Esophagus (tissue), 2 donors: ENCODE data around the gene STX2. TPM values are rescaled to one million over a fixed set of nuclear protein-coding genes. Genes with fewer than 3 reads are reported as not detected.
"Not testable (repeated sequence)": the region's sequence is repeated elsewhere in the genome, so short reads cannot be mapped to it uniquely, and the experiment has no call there.

ENCODE experiments used
- H3K27ac ChIP-seq, 2 donors: one replicate each; pipeline ENCODE4 v1.5.1; 2013; ENCODE audit warnings: low read depth in 2 of 2, mild to moderate bottlenecking in 2 of 2, inconsistent platforms in 1 of 2, low read length in 1 of 2, moderate library complexity in 1 of 2
- H3K27me3 ChIP-seq, 2 donors: one replicate each; pipeline ENCODE4 v1.6.1; 2013; ENCODE audit warnings: low read length in 2 of 2, control low read depth in 1 of 2, mild to moderate bottlenecking in 1 of 2; ENCODE audit not compliant: insufficient read depth in 2 of 2, control insufficient read depth in 1 of 2
- H3K36me3 ChIP-seq, 2 donors: one replicate each; pipeline ENCODE4 v1.6.1; 2013; ENCODE audit warnings: low read length in 1 of 2; ENCODE audit not compliant: control insufficient read depth in 2 of 2, insufficient read depth in 2 of 2
- H3K4me1 ChIP-seq, 2 donors: one replicate each; pipeline ENCODE4 v1.6.1; 2013; ENCODE audit warnings: low read length in 1 of 2; ENCODE audit not compliant: control insufficient read depth in 2 of 2, insufficient read depth in 2 of 2
- H3K4me3 ChIP-seq, 2 donors: one replicate each; pipeline ENCODE4 v1.5.1; 2013; ENCODE audit warnings: low read length in 2 of 2, mild to moderate bottlenecking in 2 of 2, low read depth in 1 of 2, moderate library complexity in 1 of 2
- H3K9me3 ChIP-seq, 2 donors: one replicate each; pipeline ENCODE4 v1.6.1; 2013; ENCODE audit warnings: mild to moderate bottlenecking in 2 of 2, low read depth in 1 of 2, low read length in 1 of 2, moderate library complexity in 1 of 2; ENCODE audit not compliant: control insufficient read depth in 2 of 2, insufficient read depth in 1 of 2
- WGBS, 2 donors: extraction: QIAGEN DNeasy Blood & Tissue Kit; methylation state at CpG; one replicate each; pipeline ENCODE4 v1.1.7; 2013; 5-methylcytosine and 5-hydroxymethylcytosine counted together
- polyA plus RNA-seq, 2 donors: library from polyadenylated mRNA; stranded (reverse); fragments of 200-250 nt; gene quantifications; one replicate each; pipeline ENCODE4 v1.2.3, GENCODE V29; 2013
- donor health status: healthy with polysubstance abuse.
- donor health status: Bipolar disorder and iron deficiency.

STX2 gene
- polyA plus RNA-seq, 2 donors = 3.1 to 3.5 TPM

DNA sequence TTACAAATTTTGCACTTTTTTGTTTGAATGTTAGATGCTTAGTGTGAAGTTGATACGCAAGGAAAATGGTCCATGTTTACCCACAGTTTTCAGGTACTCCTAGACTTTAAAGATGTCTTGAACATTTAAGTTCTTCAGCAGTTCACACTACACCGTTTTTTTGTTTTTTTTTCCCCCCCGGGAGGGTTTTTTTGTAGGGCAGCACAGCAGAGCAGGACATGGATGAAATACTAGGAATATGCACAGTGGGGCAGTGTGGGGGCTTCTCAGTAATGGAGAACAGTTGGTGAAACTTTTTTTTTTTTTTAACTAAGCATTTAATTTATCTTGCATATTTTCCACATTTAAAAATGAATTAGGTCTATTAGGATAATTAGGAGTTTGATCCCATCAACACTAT is 37.7 kb upstream of the STX2 start:
- Histone ChIP-seq H3K36me3 (peaks cover 0 to 16% of the 10 kb centered on the region in 2 donors), H3K4me1 (peaks cover 0 to 3% of the 10 kb centered on the region in 2 donors), H3K4me3 (no peak overlapping the region), H3K9me3 (no peaks in the 10 kb centered on the region), H3K27me3 (no peaks in the 10 kb centered on the region), H3K27ac (no peak overlapping the region)
- 75 to 76% methylated on average over 3 of the region's 3 CpGs for WGBS, 2 donors

DNA sequence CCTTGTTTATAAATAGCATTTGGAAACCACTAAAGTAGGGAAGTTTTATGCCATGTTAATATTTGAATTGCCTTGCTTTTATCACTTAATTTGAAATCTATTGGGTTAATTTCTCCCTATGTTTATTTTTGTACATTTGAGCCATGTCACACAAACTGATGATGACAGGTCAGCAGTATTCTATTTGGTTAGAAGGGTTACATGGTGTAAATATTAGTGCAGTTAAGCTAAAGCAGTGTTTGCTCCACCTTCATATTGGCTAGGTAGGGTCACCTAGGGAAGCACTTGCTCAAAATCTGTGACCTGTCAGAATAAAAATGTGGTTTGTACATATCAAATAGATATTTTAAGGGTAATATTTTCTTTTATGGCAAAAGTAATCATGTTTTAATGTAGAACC is 37.2 kb upstream of the STX2 start:
- no peaks in the 10 kb centered on the region for H3K9me3 ChIP-seq
- H3K27me3 ChIP-seq = no peaks in the 10 kb centered on the region
- peaks cover 0 to 3% of the 10 kb centered on the region in 2 donors for H3K4me1 ChIP-seq
- no peak overlapping the region for H3K4me3 ChIP-seq
- peaks cover 0 to 16% of the 10 kb centered on the region in 2 donors for H3K36me3 ChIP-seq
- H3K27ac ChIP-seq = no peak overlapping the region

GRCh38 chr12:130875708-130876107 is 36.7 kb upstream of the STX2 start:
- H3K4me3 ChIP-seq, H3K9me3 ChIP-seq, H3K27ac ChIP-seq, H3K27me3 ChIP-seq, H3K4me1 ChIP-seq: not testable (repeated sequence)
- WGBS, 2 donors = 78 to 83% methylated on average over 11 of the region's 11 CpGs
- H3K36me3 ChIP-seq = peaks cover 0 to 16% of the 10 kb centered on the region in 2 donors

DNA sequence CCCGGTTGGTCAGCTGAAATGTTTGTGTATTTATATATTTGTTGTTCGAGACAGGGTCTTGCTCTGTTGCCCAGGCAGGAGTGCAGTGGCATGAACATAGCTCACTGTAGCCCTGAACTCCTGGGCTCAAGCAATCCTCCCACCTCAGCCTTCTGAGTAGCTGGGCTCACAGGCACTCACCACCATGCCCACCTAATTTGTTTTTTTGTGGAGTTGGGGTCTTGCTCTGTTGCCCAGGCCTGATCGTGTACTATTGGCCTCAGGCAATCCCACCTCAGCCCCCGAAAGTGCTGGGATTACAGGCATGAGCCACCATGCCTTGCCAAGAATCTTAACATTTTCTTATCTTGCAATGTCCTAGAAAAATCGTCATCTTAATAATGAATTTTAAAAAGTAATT is 36.1 kb upstream of the STX2 start:
- Histone ChIP-seq H3K27me3 (no peaks in the 10 kb centered on the region), H3K4me1 (peaks cover 0 to 3% of the 10 kb centered on the region in 2 donors), H3K4me3 (no peak overlapping the region), H3K27ac (no peak overlapping the region), H3K9me3 (no peaks in the 10 kb centered on the region), H3K36me3 (peaks cover 0 to 16% of the 10 kb centered on the region in 2 donors)
- 80 to 86% methylated on average over 5 of the region's 5 CpGs for WGBS, 2 donors

DNA sequence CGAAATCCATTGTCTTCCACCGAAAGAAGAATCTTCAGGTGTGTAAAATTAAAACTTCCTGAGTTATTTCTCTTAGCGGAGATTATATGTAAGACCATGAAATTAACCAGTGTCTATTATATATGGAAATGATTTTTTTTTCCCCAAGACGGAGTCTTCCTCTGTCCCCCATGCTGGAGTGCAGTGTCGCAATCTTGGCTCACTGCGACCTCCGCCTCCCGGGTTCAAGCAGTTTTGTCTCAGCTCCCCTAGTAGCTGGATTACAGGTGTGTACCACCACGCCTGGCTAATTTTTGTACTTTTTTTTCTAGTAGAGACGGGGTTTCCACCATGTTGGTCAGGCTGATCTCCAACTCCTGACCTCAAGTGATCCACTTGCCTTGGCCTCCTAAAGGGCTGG is 35.6 kb upstream of the STX2 start:
- no peak overlapping the region for H3K4me3 ChIP-seq
- no peaks in the 10 kb centered on the region for H3K27me3 ChIP-seq
- H3K27ac ChIP-seq = no peak overlapping the region
- peaks cover 0 to 16% of the 10 kb centered on the region in 2 donors for H3K36me3 ChIP-seq
- H3K9me3 ChIP-seq = no peaks in the 10 kb centered on the region
- peaks cover 0 to 1% of the 10 kb centered on the region in 2 donors for H3K4me1 ChIP-seq
- 91 to 95% methylated on average over 10 of the region's 10 CpGs for WGBS, 2 donors

DNA sequence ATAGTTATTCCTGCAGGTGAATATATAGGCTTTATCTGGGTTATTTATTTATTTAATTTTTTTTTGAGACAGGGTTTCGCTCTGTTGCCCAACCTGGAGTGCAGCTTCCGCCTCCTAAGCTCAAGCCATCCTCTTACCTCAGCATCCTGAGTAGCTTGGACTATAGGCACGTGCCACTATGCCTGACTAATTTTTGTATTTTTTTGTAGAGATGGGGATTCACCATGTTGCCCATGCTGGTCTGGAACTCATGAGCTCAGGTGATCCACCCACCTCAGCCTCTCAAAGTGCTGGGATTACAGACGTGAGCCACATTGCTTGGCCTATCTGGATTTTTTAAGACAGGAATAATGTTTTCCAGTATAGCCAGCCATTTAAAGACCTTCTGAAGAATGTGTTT is 34.8 kb upstream of the STX2 start:
- H3K9me3 ChIP-seq = no peaks in the 10 kb centered on the region
- no peaks in the 10 kb centered on the region for H3K27me3 ChIP-seq
- no peaks in the 10 kb centered on the region for H3K4me1 ChIP-seq
- no peak overlapping the region for H3K27ac ChIP-seq
- no peak overlapping the region for H3K4me3 ChIP-seq
- H3K36me3 ChIP-seq = peaks cover 0 to 16% of the 10 kb centered on the region in 2 donors
- 69 to 78% methylated on average over 4 of the region's 4 CpGs for whole genome bisulfite sequencing, 2 donors

DNA sequence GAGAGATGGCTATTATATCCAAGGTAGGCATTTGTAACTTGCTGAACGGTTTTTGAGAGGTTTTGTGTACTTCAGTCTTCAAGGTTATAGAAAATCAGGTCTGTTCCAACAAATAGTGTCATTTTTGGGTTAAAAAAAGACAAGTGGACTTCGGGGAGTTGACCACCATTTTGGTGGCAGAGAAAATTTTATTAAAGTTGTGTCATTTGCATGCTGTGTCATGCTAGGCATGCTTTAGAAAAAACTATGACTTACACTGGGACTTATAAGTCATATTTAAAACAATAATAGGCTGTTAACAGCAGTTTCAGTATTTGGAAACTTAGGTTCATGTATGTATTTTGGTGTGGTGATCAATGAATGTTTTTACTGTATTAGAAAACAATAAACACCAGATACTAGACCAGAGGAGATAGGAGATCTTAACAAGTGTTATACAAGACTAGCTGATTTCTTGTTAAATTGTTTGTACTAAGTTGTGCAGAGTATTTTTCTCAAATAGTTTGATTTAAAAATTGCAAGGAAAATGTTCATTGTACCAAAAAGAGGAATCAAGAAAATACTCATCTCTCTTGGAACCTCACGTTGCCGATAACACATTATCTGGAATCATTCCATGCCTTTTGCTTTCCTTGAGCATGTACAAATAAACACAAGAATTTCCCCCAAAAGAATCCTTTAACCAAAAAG is 34.2 kb upstream of the STX2 start:
- Histone ChIP-seq H3K27me3 (no peaks in the 10 kb centered on the region), H3K27ac (no peak overlapping the region)
- 27 to 35% methylated on average over 4 of the region's 4 CpGs for WGBS, 2 donors

DNA sequence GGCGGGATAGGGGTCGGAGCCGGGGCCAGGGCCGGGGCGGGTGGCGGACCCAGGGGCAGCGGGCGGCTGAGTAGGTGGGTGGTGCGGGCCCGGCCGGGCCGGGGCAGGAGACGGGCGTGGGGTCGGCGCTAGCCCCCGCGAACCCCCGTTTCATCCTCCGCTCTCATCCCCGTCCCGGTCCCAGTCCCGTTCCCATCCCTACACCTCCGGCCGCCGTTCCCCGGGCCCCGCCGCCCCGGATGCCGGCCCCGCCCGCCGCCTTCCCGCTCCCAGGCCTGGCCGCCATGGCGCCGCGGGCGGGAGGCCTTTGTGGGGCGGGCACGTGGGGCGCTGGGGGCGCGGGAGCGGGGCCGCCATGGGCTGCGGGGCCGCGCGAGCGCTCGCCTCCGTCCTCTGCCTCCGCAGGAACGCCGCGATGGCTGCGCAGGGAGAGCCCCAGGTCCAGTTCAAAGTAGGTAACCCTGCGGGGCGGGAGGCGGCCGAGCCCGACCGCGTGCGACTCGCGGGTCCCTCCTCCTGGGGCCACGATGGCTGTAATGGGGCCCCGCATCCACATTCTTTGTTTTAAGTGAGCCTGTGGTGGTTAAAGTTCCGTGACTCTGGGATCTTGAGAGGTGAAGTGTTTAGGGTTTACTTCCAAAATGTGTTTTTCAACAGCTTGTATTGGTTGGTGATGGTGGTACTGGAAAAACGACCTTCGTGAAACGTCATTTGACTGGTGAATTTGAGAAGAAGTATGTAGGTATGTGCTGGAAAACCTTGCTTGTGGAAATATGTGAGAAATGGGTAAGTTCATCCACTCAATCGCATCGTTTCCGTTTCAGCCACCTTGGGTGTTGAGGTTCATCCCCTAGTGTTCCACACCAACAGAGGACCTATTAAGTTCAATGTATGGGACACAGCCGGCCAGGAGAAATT is 33.4 kb upstream of the STX2 start:
- peak overlapping the region; percentile 93 to 97 for H3K27ac ChIP-seq

More for the DNA sequence above, 34.2 kb upstream of the STX2 start:
- Histone ChIP-seq H3K9me3 (no peaks in the 10 kb centered on the region), H3K4me1 (no peaks in the 10 kb centered on the region), H3K36me3 (peaks cover 0 to 16% of the 10 kb centered on the region in 2 donors), H3K4me3 (peak overlapping the region; percentile 72 to 78)

GRCh38 chr12:130871286-130872178 is 32.5 kb upstream of the STX2 start, which contains the start of gene RAN:
TSS of gene RAN (plus strand) at chr12:130872066. CDS start at chr12:130872594, 528 bp downstream.
- H3K9me3 ChIP-seq = no peaks in the 10 kb centered on the region
- H3K36me3 ChIP-seq = peaks cover 0 to 16% of the 10 kb centered on the region in 2 donors
- H3K27me3 ChIP-seq = no peaks in the 10 kb centered on the region
- WGBS, 2 donors = 3% methylated on average over 109 to 118 of the region's 118 CpGs
- no peaks in the 10 kb centered on the region for H3K4me1 ChIP-seq
- peak within 1 kb of the TSS; percentile 72 to 78 for H3K4me3 ChIP-seq
- H3K27ac ChIP-seq = peak within 1 kb of the TSS; percentile 93 to 97

More for the DNA sequence above, 33.4 kb upstream of the STX2 start:
- Histone ChIP-seq H3K4me1 (no peaks in the 10 kb centered on the region), H3K9me3 (no peaks in the 10 kb centered on the region), H3K4me3 (peak overlapping the region; percentile 72 to 78), H3K27me3 (no peaks in the 10 kb centered on the region), H3K36me3 (peaks cover 0 to 16% of the 10 kb centered on the region in 2 donors)
- WGBS, 2 donors = 1% methylated on average over 41 to 79 of the region's 79 CpGs
